Measurements from ENCODE around the gene C6orf136.

DNA sequence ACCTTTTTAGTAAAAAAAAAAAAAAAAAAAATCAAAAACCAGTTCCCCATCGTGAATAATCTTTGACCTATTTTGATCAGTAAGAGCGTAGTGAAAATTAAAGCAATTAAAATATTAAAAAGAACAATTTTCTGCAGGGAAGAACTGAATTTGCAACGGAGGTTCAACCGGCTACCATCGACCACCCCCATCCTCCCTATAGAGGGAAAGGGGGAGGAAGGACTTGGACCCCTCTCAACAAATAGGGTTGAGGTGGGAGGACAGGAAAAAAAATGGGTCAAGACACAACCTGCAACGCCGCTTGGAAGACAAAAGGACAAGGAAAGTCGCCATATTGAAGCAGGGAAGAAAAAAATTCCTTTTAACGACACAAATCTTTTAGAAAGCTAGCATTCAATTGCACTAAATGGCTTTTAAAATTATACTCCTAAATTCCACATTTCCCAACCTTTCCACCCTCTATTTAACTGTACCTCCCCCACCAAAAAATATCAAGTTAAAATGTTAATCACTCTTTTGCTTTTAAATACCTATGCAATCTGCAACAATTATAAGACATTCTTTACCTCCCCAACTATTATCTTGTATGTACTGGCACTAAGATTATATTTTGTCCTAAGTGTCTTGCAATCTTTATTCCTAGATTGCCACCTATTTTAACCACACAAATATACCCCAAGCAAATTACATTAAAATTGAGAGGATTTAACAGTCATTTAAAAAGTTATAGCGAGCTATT is 31.5 kb upstream of the C6orf136 start:
- TF ChIP-seq CTCF (conservative IDR thresholded peaks at IDR 0.05; ENCODE audit: low read depth, low read length) (no peak), EZH2 (IDR thresholded peaks at IDR 0.05; ENCODE audit: borderline replicate concordance, low read depth, low read length, poor library complexity, severe bottlenecking) (no peak)
